Central memory CD4-positive, alpha-beta T cell (primary cell): Measurements from ENCODE around the gene OBP2A.
"Not testable (repeated sequence)": the region's sequence is repeated elsewhere in the genome, so short reads cannot be mapped to it uniquely, and the experiment has no call there.

ENCODE experiments used
- DNase-seq: peaks from one replicate; pipeline ENCODE4 v3.0.0; 2022

The OBP2A gene

DNA sequence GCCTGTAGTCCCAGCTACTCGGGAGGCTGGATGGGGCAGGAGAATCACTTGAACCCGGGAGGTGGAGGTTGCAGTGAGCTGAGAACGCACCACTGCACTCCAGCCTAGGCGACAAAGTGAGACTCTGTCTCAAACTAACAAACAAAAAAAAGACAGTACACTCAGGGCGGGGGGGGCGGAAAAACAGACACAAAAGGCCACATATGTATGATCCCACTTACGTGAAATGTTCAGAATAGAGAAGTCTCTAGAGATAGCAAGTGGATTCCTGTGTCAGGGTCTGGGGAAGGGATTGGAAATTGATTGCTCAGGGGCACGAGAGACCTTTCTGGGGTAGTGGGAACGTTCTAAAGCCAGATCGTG is 33.7 kb upstream of the OBP2A start:
- DNase-seq, result no peak

- no peak for DNase-seq
Measured at GRCh38 chr9:135512904-135513303, 33.0 kb upstream of the OBP2A start.

DNA sequence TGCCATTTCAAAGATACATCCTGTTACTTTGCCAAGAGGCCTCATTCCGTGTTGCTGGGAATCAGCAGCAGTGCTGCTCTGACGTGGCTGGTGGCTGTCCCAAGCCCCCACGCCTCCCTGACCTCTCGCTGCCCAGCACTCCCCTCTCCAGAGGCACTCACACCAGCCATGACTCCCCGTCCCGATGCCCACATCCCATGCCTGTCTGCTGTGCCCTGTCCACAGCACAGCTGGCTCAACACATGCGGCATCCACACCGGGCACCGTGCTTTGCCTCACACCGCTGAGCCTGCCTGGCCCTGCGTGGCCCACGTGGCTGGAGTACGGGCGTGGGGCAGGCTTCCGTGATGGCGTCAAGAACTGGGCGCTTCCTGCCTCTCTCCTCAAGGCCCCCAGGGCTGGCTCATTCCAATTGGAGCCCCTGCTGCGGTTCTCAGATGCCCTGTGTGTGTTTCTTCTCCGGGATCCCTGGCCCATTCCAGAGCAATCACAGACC is 32.5 kb upstream of the OBP2A start:
- DNase-seq, result no peak

- not testable (repeated sequence) for DNase-seq
Measured at GRCh38 chr9:135513906-135514305, 32.0 kb upstream of the OBP2A start.

DNA sequence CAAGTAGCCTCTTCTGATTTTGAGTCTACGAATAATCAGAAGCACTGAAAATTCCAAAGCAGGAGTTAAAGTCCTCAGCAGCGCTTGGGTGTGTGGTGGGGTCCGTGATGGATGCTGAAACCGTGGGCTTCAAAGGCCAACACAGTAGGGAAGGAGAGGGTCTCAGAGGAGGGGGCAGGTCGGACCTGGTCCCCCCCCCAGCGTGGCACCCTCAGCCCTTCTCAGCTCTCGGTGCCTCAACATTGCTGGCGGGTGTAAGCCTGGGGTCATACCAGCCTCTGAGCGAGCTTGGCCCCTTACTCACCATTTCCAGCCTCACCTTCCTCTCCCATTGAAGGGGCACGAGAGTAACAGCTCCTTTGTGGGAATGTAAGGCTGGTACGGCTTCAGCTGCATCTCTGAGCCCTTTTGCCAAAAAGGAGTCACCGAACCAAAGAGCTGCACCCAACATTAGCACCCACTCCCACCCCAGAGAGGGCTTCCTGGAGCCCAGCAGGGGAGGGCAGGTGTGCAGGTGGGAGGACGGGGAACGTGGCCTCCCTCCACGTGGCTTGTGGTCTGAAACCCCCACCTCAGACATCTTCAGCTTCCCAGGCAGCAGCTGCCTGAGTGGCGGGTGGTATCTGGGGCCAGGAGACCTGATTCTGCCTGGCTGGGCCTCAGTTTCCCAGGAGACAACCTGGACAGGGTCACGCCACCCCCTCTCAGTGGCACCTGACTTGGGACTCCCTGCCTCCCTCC is 31.4 kb upstream of the OBP2A start:
- DNase-seq, result no peak

DNA sequence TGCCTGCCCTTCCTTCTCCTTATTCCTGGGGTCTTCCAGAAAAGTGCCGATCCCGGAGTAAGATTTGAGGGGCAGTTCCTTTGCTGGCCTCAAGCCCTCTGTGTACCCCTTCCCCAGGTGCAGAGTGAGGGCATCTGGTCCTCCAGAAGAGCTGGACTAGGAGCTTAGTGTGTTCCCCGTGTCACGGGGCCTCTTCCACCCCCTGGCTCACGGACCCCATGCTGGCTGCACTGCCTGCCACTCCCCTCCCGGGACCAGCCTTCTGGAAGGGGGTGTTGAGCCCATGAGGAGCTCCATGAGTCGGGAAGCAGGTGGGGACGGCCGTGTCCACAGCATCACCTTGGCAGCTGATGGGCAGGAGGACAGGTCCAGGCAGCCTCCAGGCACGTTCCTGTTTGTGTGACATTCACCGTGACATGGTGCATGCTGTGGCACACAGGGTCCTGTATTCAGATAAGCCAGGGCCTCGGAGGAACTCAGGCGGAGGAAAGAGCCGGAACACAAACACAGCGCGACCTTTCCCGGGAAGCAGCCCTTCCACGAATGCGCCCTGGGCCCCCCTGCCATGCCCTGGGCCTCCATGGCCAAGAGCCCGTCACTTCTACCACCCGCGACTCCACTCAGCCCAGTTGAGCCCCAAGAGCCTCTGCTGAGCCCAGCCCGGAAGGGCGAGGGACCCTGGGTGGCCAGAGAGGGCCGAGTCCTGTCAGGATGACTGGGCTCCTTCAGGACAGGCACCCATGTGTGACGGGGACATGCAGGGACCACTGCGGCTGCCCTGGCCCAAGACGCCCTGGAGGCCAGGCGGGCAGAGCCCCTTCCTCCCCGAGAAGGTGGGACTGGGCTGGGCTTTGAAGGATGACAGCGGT is 30.6 kb upstream of the OBP2A start:
- no peak for DNase-seq

- DNase-seq, result no peak
Measured at GRCh38 chr9:135516132-135516860, 29.6 kb upstream of the OBP2A start.

DNA sequence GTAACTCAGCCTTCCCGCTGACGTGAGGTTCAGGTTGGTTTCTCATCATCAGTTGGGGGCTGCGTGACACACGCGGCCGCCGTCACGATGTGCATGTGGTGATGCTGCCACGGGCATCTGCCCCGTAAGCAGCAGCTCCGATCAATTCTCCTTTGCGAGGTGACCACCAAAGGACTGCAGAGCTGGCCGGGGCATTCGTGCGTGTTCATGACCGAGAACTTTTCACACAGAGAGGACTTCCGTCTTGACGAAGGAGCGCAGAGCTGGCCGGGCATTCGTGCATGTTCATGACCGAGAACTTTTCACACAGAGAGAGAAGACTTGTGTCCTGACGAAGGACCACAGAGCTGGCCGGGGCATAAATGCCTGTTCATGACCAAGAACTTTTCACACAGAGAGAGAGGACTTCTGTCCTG is 28.5 kb upstream of the OBP2A start:
- no peak for DNase-seq

DNA sequence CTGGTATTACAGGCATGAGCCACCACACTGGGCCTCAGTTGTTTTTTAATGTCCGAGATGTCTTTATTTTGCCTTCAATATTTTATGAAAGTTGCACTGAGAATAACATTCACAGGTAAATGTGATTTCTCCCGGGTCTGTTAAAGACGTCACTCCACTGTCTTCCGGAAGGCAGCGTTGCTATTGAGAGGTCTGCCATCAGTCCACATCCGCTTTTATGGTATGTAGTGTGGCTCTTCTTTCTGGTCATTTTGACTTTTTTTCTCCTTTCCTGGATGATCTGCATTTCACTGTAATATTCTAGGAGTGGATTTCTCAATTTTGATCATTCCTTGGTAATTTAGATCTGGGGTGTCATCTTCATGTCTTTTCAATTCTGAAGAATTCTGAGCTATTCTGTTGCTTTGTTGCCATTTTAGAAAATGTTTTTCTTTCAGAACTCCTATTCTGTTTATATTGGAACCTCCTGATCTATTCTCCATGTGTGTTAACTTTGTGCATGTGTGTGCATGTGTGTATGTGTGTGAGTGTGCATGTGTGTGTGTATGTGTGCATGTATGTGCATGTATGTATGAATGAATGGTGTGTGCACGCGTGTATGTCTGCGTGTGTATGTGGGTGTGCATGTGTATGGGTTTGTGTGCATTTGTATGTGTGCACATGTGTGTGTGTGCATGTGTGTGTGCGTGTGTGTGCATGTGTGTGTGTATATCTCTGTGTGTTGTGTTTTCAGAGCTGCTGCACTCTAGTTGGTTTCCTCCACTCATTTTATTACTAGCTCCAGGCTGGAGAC is 26.6 kb upstream of the OBP2A start:
- DNase-seq, result no peak

DNA sequence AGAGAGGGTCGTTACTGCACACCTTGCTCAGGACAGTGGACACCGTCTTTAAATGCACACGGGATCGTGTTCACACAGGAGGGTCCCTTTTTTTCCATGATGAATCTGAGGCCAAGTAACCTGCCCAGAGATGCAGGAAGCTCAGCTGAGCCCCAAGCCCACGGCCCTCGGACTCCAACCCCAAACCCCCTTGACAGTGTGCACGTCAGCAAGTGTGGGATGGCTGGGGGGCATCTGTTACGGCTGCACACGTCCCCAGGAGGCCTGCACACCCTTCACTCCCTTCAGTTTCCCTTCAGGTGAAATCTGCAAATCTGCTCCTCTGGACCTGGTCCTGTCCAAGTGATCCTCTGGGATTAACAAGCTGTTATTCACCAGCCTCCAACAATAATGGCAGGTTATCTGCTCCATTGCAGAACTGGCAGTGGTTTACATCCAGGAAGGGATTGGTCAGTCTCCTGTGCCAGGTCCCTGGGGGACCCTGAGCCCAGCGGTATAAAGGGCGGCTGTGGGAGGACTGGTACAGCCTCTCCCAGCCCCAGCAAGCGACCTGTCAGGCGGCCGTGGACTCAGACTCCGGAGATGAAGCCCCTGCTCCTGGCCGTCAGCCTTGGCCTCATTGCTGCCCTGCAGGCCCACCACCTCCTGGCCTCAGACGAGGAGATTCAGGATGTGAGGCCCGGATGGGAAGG is 24.9 kb upstream of the OBP2A start, which contains the start of gene LCN1:
Gene LCN1 (plus strand): TSS at position 525 of the 692 bp plus-strand sequence. CDS start 58 bp downstream, at position 583.
- DNase-seq, result no peak

DNA sequence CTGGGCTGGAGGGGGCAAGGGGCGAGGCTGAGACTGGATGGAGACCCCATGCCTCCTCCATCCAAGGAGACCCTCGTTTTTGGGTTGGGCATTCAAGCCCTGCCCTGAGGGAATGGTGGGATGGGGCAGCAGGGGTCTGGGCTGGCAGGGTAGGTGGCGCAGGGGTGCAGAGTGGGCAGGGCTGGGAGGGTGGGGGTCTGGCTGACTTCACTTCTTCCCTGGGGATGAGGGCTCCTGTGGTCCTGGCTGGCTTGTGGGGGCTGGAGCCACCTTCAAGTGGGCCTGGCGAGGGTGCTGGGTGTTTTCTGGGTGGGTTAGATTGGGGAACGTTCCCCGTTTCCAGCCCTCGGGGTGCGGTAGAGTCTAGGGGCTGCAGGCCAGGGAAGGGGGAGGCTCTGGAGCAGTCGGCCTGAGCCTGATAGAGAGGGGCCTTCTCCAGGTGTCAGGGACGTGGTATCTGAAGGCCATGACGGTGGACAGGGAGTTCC is 24.3 kb upstream of the OBP2A start:
- DNase-seq, result no peak

DNA sequence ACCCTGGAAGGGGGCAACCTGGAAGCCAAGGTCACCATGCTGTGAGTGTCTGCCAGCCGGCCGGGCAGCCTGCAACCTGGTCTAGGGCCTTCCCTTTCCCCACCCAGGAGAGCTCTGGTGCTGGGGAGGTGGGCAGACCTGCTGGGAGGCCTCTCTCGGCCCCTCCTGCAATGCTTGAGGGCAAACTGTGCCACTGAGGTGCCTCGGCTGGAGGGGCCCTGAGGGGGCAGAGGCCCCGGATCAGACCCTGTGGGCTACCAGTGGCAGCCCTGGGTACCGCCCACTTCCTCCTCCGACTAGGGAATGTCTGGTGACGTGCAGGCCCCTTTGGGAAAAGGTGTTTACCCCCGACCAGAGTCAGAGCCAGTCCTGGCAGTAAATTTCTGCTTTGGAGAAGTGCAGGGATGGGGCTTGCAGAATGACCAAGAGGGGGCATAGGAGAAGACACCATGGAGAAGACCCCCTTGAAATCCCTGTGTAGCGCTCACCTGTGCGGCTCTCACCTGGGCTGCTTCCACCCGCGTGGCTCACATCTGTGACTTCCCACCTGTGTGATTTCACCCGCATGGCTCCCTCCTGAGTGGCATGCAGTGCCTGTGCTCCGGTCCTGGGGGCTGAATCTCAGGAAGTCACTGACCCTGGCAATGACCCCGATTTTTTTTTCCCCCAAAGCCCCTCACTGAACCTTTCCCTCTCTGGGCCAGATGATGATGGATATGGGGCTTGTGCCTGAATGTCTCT is 23.6 kb upstream of the OBP2A start:
- DNase-seq, result no peak

GRCh38 chr9:135522931-135523330 is 23.0 kb upstream of the OBP2A start:
- no peak for DNase-seq

GRCh38 chr9:135523521-135524129 is 22.3 kb upstream of the OBP2A start:
- DNase-seq, result no peak

GRCh38 chr9:135524130-135524861 is 21.6 kb upstream of the OBP2A start:
- DNase-seq, result no peak

GRCh38 chr9:135525241-135526088 is 20.5 kb upstream of the OBP2A start:
- DNase-seq, result no peak

DNA sequence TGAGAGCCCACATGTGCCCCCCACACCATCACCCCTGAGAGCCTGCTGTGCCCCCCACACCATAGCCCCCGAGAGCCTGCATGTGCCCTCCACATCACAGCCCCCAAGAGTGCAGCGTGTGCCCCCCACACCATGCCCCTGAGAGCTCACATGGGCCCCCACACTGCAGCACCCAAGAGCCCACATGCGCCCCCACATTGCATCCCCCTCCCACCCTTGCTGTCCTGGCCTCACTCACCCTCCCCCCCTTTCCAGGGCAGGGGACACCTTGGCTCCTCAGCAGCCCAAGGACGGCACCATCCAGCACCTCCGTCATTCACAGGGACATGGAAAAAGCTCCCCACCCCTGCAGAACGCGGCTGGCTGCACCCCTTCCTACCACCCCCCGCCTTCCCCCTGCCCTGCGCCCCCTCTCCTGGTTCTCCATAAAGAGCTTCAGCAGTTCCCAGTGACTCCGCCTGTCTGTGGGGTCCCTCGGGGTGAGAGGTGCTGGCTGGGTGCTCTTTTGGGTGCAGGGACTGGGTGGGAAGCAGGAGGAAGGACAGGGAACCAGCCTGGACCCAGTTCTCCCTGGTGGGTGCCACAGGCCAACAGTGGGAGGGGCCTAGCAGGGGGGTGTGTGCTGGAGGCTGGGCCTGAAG is 19.7 kb upstream of the OBP2A start:
- DNase-seq, result no peak
